Aorta (tissue), 5 donors: Measurements from ENCODE around the gene PTGDR. TPM values are rescaled to one million over a fixed set of nuclear protein-coding genes. Genes with fewer than 3 reads are reported as not detected.

Experiments
- ATAC-seq: fragments of 200-7000 bp; cut with Tn5 transposase; one replicate; pipeline ENCODE4 v1.9.1; 2022; ENCODE audit warnings: moderate library complexity; ENCODE audit not compliant: low FRiP score
- DNase-seq, 2 donors: peaks; one replicate each; pipeline ENCODE4 v3.0.0-alpha.2; 2020
- H3K27ac ChIP-seq, 2 donors: one replicate each; pipeline ENCODE4 v1.5.1; 2013; ENCODE audit warnings: low read length in 2 of 2, mild to moderate bottlenecking in 2 of 2, moderate library complexity in 2 of 2, control low read depth in 1 of 2, inconsistent platforms in 1 of 2, low read depth in 1 of 2
- H3K27me3 ChIP-seq, 2 donors: one replicate each; pipeline ENCODE4 v1.6.1; 2013; ENCODE audit warnings: control low read depth in 1 of 2, low read length in 1 of 2, mild to moderate bottlenecking in 1 of 2, moderate library complexity in 1 of 2; ENCODE audit not compliant: insufficient read depth in 2 of 2, control insufficient read depth in 1 of 2
- H3K36me3 ChIP-seq, 2 donors: one replicate each; pipeline ENCODE4 v1.6.1; 2013; ENCODE audit warnings: control low read depth in 1 of 2, low read length in 1 of 2, mild to moderate bottlenecking in 1 of 2; ENCODE audit not compliant: insufficient read depth in 2 of 2, control insufficient read depth in 1 of 2
- H3K4me1 ChIP-seq, 2 donors: one replicate each; pipeline ENCODE4 v1.6.1; 2013; ENCODE audit warnings: low read length in 2 of 2, control low read depth in 1 of 2, mild to moderate bottlenecking in 1 of 2, moderate library complexity in 1 of 2; ENCODE audit not compliant: insufficient read depth in 2 of 2, control insufficient read depth in 1 of 2
- H3K4me3 ChIP-seq, 2 donors: one replicate each; pipeline ENCODE4 v1.5.1; 2013; ENCODE audit warnings: low read length in 2 of 2, control low read depth in 1 of 2, mild to moderate bottlenecking in 1 of 2
- H3K9me3 ChIP-seq: one replicate; pipeline ENCODE4 v1.6.1; 2013; ENCODE audit warnings: mild to moderate bottlenecking, low read length; ENCODE audit not compliant: control insufficient read depth
- WGBS, 2 donors: extraction: QIAGEN DNeasy Blood & Tissue Kit; methylation state at CpG; one replicate each; pipeline ENCODE4 v1.1.7; 2013; 5-methylcytosine and 5-hydroxymethylcytosine counted together
- intact Hi-C, 2 donors: fragments of 100-400 bp; cut with DNase I; formaldehyde crosslinking; loops; one replicate each; pipeline versions ENCODE4 v1.14.2 to v1.15.0; 2022
- polyA plus RNA-seq, 2 donors: library from polyadenylated mRNA; stranded (reverse); fragments of 200-250 nt; gene quantifications; one replicate each; pipeline ENCODE4 v1.2.3, GENCODE V29; 2013
- total RNA-seq, 2 donors: library from RNA; stranded (reverse); fragmentation: NEBNext Ultra II Directional; extraction: Animal tissue kit (Norgen Biotek cat#: 25700); gene quantifications; one replicate each; pipeline ENCODE4 v1.2.1, GENCODE V29; 2021
- donor health status: healthy with polysubstance abuse.
- donor health status: Bipolar disorder and iron deficiency.
- donor health status: DM: no; HTN: no; CAD: no.
- donor health status: DM: no; HTN: no; CAD: no.
- donor health status: DM: yes; HTN: yes; CAD: no.

PTGDR gene
- total and polyA plus RNA-seq, 4 donors = 0.13 to 2.9 (median 0.55) TPM

- no peak for ATAC-seq
- 86 to 89% methylated on average over 3 of the region's 3 CpGs for WGBS, 2 donors
- Histone ChIP-seq H3K4me3 (no peak overlapping the region), H3K4me1 (no peaks in the 10 kb centered on the region), H3K9me3 (peaks cover 2% of the 10 kb centered on the region), H3K27ac (no peak overlapping the region), H3K36me3 (no peaks in the 10 kb centered on the region), H3K27me3 (no peaks in the 10 kb centered on the region)
- intact Hi-C loops = no loop called here
- no peak for DNase-seq
Observed at GRCh38 chr14:52325126-52325525, 57.6 kb downstream of the PTGDR start.

- no peaks in the 10 kb centered on the region for H3K36me3 ChIP-seq
- no peak for DNase-seq
- ATAC-seq = no peak
- H3K9me3 ChIP-seq = peaks cover 2% of the 10 kb centered on the region
- H3K4me3 ChIP-seq = no peak overlapping the region
- intact Hi-C loops = no loop called here
- H3K27me3 ChIP-seq = no peaks in the 10 kb centered on the region
- no peaks in the 10 kb centered on the region for H3K4me1 ChIP-seq
- WGBS, 2 donors = 86 to 88% methylated on average over 3 of the region's 3 CpGs
- no peak overlapping the region for H3K27ac ChIP-seq
Observed at GRCh38 chr14:52325630-52326029, 58.1 kb downstream of the PTGDR start.

Other genes starting within 250 kb of the PTGDR start
- gene NID2, start 198.6 kb upstream of the PTGDR start, total RNA-seq = 10 to 100 TPM; 22.1 to 56.6 TPM
- 10 to 100 TPM in 1 of 2 donors, 1 to 10 TPM in 1; 2.8 to 30.9 TPM for gene NID2, start 198.6 kb upstream of the PTGDR start, polyA plus RNA-seq
- gene PTGER2, start 46.6 kb downstream of the PTGDR start, total RNA-seq = 1 to 10 TPM; 4.3 to 5.1 TPM
- under 1 TPM; 0.38 to 0.82 TPM for gene PTGER2, start 46.6 kb downstream of the PTGDR start, polyA plus RNA-seq